Activated CD8-positive, alpha-beta memory T cell treated with anti-CD3 and anti-CD28 coated beads for 36 hours (primary cell): ENCODE results near the gene ABCD3. TPM values are rescaled to one million over a fixed set of nuclear protein-coding genes. Genes with fewer than 3 reads are reported as not detected.
"Not testable (repeated sequence)": the region's sequence is repeated elsewhere in the genome, so short reads cannot be mapped to it uniquely, and the experiment has no call there.

ENCODE experiments used
- CTCF ChIA-PET: fragments of 350-600 bp; sonication (Branson Sonifier 250); formaldehyde crosslinking; loops from one replicate; lab custom pipeline; 2021; ENCODE audit warnings: antibody characterized with exemption; lab: Charles Lee
- POLR2A ChIA-PET: fragments of 350-600 bp; sonication (Branson Sonifier 250); formaldehyde crosslinking; loops from one replicate; lab custom pipeline; 2021; ENCODE audit warnings: antibody characterized with exemption; lab: Charles Lee
- total RNA-seq, 2 experiments: library from RNA; stranded (reverse); gene quantifications; one replicate each; pipeline ENCODE4 v1.2.3, GENCODE V29; 2021

The ABCD3 gene
- total RNA-seq = 10 to 100 TPM; 35.2 to 38.5 TPM

- CTCF ChIA-PET = no interaction called here
Measured at GRCh38 chr1:94417978-94418663, at the start of gene ABCD3. TSS of gene ABCD3 (plus strand) at chr1:94418389. CDS start at chr1:94418479, 90 bp downstream.

GRCh38 chr1:94372771-94373170 is 45.4 kb upstream of the ABCD3 start:
- CTCF ChIA-PET, POLR2A ChIA-PET: not testable (repeated sequence)

More at GRCh38 chr1:94417978-94418663, at the start of gene ABCD3:
- POLR2A ChIA-PET = interaction anchor here (0.7 kb wide), 1 partner anchor 572 kb away, joined by 3 read pairs; no protein-coding TSS in a partner anchor

GRCh38 chr1:94373311-94373710 is 44.9 kb upstream of the ABCD3 start:
- CTCF ChIA-PET, POLR2A ChIA-PET: not testable (repeated sequence)

- POLR2A ChIA-PET, CTCF ChIA-PET: not testable (repeated sequence)
Measured at GRCh38 chr1:94375666-94376065, 42.5 kb upstream of the ABCD3 start.

GRCh38 chr1:94378493-94378892 is 39.7 kb upstream of the ABCD3 start:
- CTCF ChIA-PET, POLR2A ChIA-PET: not testable (repeated sequence)

GRCh38 chr1:94379615-94380014 is 38.6 kb upstream of the ABCD3 start:
- POLR2A ChIA-PET = no interaction called here
- CTCF ChIA-PET = no interaction called here

GRCh38 chr1:94382201-94382600 is 36.0 kb upstream of the ABCD3 start:
- POLR2A ChIA-PET = no interaction called here

GRCh38 chr1:94383966-94384408 is 34.2 kb upstream of the ABCD3 start:
- ChIA-PET POLR2A (no interaction called here), CTCF (interaction anchor here (0.8 kb wide), 1 partner anchor 148 kb away, joined by 3 read pairs; no protein-coding TSS in a partner anchor)

More at GRCh38 chr1:94382201-94382600, 36.0 kb upstream of the ABCD3 start:
- CTCF ChIA-PET = no interaction called here

GRCh38 chr1:94384485-94385265 is 33.5 kb upstream of the ABCD3 start:
- CTCF ChIA-PET = no interaction called here

GRCh38 chr1:94385308-94385929 is 32.8 kb upstream of the ABCD3 start:
- CTCF ChIA-PET = no interaction called here
- POLR2A ChIA-PET = no interaction called here

More at GRCh38 chr1:94384485-94385265, 33.5 kb upstream of the ABCD3 start:
- POLR2A ChIA-PET = no interaction called here

GRCh38 chr1:94389298-94389697 is 28.9 kb upstream of the ABCD3 start:
- ChIA-PET CTCF (no interaction called here), POLR2A (no interaction called here)

- CTCF ChIA-PET = no interaction called here
- POLR2A ChIA-PET = no interaction called here
Measured at GRCh38 chr1:94394247-94394646, 23.9 kb upstream of the ABCD3 start.

GRCh38 chr1:94395231-94395630 is 23.0 kb upstream of the ABCD3 start:
- POLR2A ChIA-PET = no interaction called here
- CTCF ChIA-PET = no interaction called here

GRCh38 chr1:94395748-94396309 is 22.4 kb upstream of the ABCD3 start:
- POLR2A ChIA-PET = no interaction called here
- CTCF ChIA-PET = no interaction called here

- ChIA-PET CTCF (no interaction called here), POLR2A (no interaction called here)
Measured at GRCh38 chr1:94396356-94397010, 21.7 kb upstream of the ABCD3 start.

- CTCF ChIA-PET = no interaction called here
- POLR2A ChIA-PET = no interaction called here
Measured at GRCh38 chr1:94398356-94398755, 19.8 kb upstream of the ABCD3 start.

GRCh38 chr1:94399453-94399852 is 18.7 kb upstream of the ABCD3 start:
- ChIA-PET POLR2A (no interaction called here), CTCF (no interaction called here)

GRCh38 chr1:94401206-94401605 is 17.0 kb upstream of the ABCD3 start:
- CTCF ChIA-PET = no interaction called here

GRCh38 chr1:94406446-94406845 is 11.7 kb upstream of the ABCD3 start:
- POLR2A ChIA-PET = no interaction called here

More at GRCh38 chr1:94401206-94401605, 17.0 kb upstream of the ABCD3 start:
- POLR2A ChIA-PET = no interaction called here

More at GRCh38 chr1:94406446-94406845, 11.7 kb upstream of the ABCD3 start:
- CTCF ChIA-PET = no interaction called here
